Fibroblast of lung (primary cell): Measurements from ENCODE around the gene HOXD11.

ENCODE experiments used
- CTCF ChIP-seq, 2 donors: IDR thresholded peaks in 1 of 2; conservative IDR thresholded peaks in 1 of 2; 1 replicate in 1 of 2; 2 replicates in 1 of 2; pipeline ENCODE4 v1.5.1; 2011 to 2012; ENCODE audit warnings: low read length in 2 of 2, control low read depth in 1 of 2, inconsistent platforms in 1 of 2, low read depth in 1 of 2, mild to moderate bottlenecking in 1 of 2
- EZH2 ChIP-seq: IDR thresholded peaks from 2 replicates; pipeline ENCODE4 v1.5.1; 2012; ENCODE audit warnings: low read length, control low read depth, mild to moderate bottlenecking; ENCODE audit errors: missing control alignments

GRCh38 chr2:176156807-176157498 lies 49.9 kb downstream of the HOXD11 start, which contains the start of gene HOXD3:
- TF ChIP-seq CTCF (conservative IDR thresholded peaks at IDR 0.05 in 1 of 2, IDR thresholded peaks at IDR 0.05 in 1 of 2; ENCODE audit: low read depth in 1 of 2, low read length in 2 of 2) (no peak), EZH2 (peak; percentile 27)
